T-cell (primary cell): ENCODE measurements around the gene PROX1. TPM values are rescaled to one million over a fixed set of nuclear protein-coding genes. Genes with fewer than 3 reads are reported as not detected.
A peak's percentile ranks its signal among the peaks of the same experiment; 100 is the strongest.

ENCODE experiments used
- ATAC-seq, 4 experiments: fragments of 200-7000 bp in 3 of 4; fragments of 150-1000 bp in 1 of 4; cut with Tn5 transposase; replicated peaks in 1 of 4; 1 replicate in 3 of 4; 2 replicates in 1 of 4; pipeline ENCODE4 v1.10.0; 2021; ENCODE audit warnings: moderate library complexity in 3 of 4, mild to moderate bottlenecking in 2 of 4, moderate number of reproducible peaks in 1 of 4
- CTCF ChIA-PET, 2 donors: fragments of 300-600 bp; sonication (Branson Sonifier 250); formaldehyde crosslinking; loops; one replicate each; lab custom pipeline; 2022; ENCODE audit warnings: antibody characterized with exemption in 2 of 2; lab: Charles Lee
- POLR2A ChIA-PET, 2 donors: fragments of 300-600 bp; sonication (Branson Sonifier 250); formaldehyde crosslinking; loops; one replicate each; lab custom pipeline; 2022; ENCODE audit warnings: antibody characterized with exemption in 2 of 2; lab: Charles Lee
- DNase-seq, 35 experiments: peaks; one replicate each; pipeline versions ENCODE4 v3.0.0 to v3.0.0-alpha.2; 2013 to 2023
- H3K27ac ChIP-seq: one replicate; pipeline ENCODE4 v1.5.1; 2013; ENCODE audit warnings: low read length
- H3K27me3 ChIP-seq, 2 experiments: replicated peaks in 1 of 2; 1 replicate in 1 of 2; 2 replicates in 1 of 2; pipeline versions ENCODE4 v1.6.1 to v1.7.0; 2013; ENCODE audit warnings: low read length in 1 of 2, mixed read lengths in 1 of 2; ENCODE audit not compliant: control insufficient read depth in 2 of 2, insufficient read depth in 2 of 2; ENCODE audit errors: extremely low read depth in 1 of 2
- H3K36me3 ChIP-seq, 2 donors: 1 replicate in 1 of 2; 2 replicates in 1 of 2; pipeline versions ENCODE4 v1.6.1 to v1.7.0; 2013; ENCODE audit warnings: low read length in 1 of 2; ENCODE audit not compliant: control insufficient read depth in 2 of 2, insufficient read depth in 1 of 2; ENCODE audit errors: extremely low read depth in 1 of 2
- H3K4me1 ChIP-seq, 2 experiments: 1 replicate in 1 of 2; 2 replicates in 1 of 2; pipeline versions ENCODE4 v1.6.1 to v1.7.0; 2013; ENCODE audit warnings: low read length in 2 of 2, mixed read lengths in 1 of 2; ENCODE audit not compliant: insufficient read depth in 2 of 2, control insufficient read depth in 1 of 2; ENCODE audit errors: extremely low read depth in 1 of 2
- H3K4me3 ChIP-seq, 2 donors: 1 replicate in 1 of 2; 2 replicates in 1 of 2; pipeline versions ENCODE4 v1.5.1 to v1.7.0; 2013; ENCODE audit warnings: mild to moderate bottlenecking in 2 of 2, low read length in 1 of 2, moderate library complexity in 1 of 2; ENCODE audit not compliant: control insufficient read depth in 1 of 2; ENCODE audit errors: extremely low read depth in 1 of 2
- H3K9me3 ChIP-seq: 2 replicates; pipeline ENCODE4 v1.7.0; 2013
- H3K27ac Mint-ChIP-seq, 2 donors: one replicate each; pipeline ENCODE4 v1.8.0; 2020 to 2021; ENCODE audit warnings: mild to moderate bottlenecking in 2 of 2, mixed read lengths in 2 of 2
- H3K27me3 Mint-ChIP-seq, 2 donors: one replicate each; pipeline ENCODE4 v1.8.0; 2021 to 2022; ENCODE audit warnings: mixed read lengths in 2 of 2
- H3K36me3 Mint-ChIP-seq: one replicate; pipeline ENCODE4 v1.8.0; 2021; ENCODE audit warnings: mixed read lengths
- H3K4me1 Mint-ChIP-seq, 3 donors: one replicate each; pipeline ENCODE4 v1.8.0; 2020 to 2022; ENCODE audit warnings: mixed read lengths in 3 of 3, mild to moderate bottlenecking in 1 of 3
- H3K4me3 Mint-ChIP-seq, 3 donors: one replicate each; pipeline ENCODE4 v1.8.0; 2020 to 2022; ENCODE audit warnings: mild to moderate bottlenecking in 3 of 3, mixed read lengths in 3 of 3, moderate library complexity in 3 of 3
- H3K9me3 Mint-ChIP-seq, 3 donors: one replicate each; pipeline ENCODE4 v1.8.0; 2020 to 2022; ENCODE audit warnings: mixed read lengths in 3 of 3
- WGBS: methylation state at CpG from one replicate; pipeline ENCODE4 v1.1.5; 2013; ENCODE audit warnings: missing lambda C conversion rate; ENCODE audit not compliant: insufficient coverage; 5-methylcytosine and 5-hydroxymethylcytosine counted together
- total RNA-seq, 35 experiments: library from RNA in 6 of 35; stranded (reverse) in 6 of 35; fragments of 120-200 nt in 1 of 35; gene quantifications; one replicate each; pipeline versions ENCODE4 v1.2.1 to v1.2.4 and lab custom pipeline; 2013 to 2026

PROX1 gene, protein sequence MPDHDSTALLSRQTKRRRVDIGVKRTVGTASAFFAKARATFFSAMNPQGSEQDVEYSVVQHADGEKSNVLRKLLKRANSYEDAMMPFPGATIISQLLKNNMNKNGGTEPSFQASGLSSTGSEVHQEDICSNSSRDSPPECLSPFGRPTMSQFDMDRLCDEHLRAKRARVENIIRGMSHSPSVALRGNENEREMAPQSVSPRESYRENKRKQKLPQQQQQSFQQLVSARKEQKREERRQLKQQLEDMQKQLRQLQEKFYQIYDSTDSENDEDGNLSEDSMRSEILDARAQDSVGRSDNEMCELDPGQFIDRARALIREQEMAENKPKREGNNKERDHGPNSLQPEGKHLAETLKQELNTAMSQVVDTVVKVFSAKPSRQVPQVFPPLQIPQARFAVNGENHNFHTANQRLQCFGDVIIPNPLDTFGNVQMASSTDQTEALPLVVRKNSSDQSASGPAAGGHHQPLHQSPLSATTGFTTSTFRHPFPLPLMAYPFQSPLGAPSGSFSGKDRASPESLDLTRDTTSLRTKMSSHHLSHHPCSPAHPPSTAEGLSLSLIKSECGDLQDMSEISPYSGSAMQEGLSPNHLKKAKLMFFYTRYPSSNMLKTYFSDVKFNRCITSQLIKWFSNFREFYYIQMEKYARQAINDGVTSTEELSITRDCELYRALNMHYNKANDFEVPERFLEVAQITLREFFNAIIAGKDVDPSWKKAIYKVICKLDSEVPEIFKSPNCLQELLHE
- total RNA-seq = under 1 TPM in 4 of 5 donors, not detected in 1; 0.22 to 0.75 (median 0.29) TPM
- 0.04 TPM for total RNA-seq (2013)
- 0 to 0.39 (median 0.06) reads per million in 29 experiments for total RNA-seq (lab: John Stamatoyannopoulos, UW)

DNA sequence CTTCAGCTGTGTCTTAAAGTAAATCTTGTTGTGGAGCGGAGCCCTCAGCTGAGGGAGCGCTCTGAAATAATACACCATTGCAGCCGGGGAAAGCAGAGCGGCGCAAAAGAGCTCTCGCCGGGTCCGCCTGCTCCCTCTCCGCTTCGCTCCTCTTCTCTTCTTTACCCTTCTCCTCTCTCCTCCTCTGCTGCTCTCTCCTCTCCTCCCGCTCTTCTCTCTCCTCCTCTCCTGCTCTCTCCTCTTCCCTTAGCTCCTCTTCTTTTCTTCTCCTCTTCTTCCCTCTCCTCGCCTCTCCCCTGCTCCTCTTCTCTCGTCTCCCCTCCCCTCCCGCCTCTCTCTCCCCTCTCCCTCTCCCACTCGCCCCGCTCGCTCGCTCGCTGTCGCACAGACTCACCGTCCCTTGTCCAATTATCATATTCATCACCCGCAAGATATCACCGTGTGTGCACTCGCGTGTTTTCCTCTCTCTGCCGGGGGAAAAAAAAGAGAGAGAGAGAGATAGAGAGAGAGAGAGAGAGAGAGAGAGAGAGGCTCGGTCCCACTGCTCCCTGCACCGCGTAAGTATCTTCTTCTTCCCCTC is at the start of gene PROX1:
PROX1 (plus strand) TSS at position 47 of the 580 bp plus-strand sequence. CDS start 8,563 bp downstream, outside the sequence.
- H3K4me3 ChIP-seq = peak within 1 kb of the TSS; percentile 31 to 55
- CTCF ChIA-PET = interaction anchor here in 1 of 2 donors (0.7 kb wide), 2 partner anchors 258 to 318 kb away, joined by 3 to 5 read pairs; no protein-coding TSS in a partner anchor
- POLR2A ChIA-PET = interaction anchor here in 1 of 2 donors (0.5 kb wide), 1 partner anchor 50 kb away, joined by 4 read pairs; no protein-coding TSS in a partner anchor
- no peaks in the 10 kb centered on the region for H3K36me3 Mint-ChIP-seq
- peaks cover 6 to 57% of the 10 kb centered on the region in 2 experiments for H3K4me1 ChIP-seq
- H3K9me3 ChIP-seq = no peaks in the 10 kb centered on the region
- no peak within 1 kb of the TSS for H3K27ac ChIP-seq
- ATAC-seq (peak; percentile 66 to 89 (median 72)), DNase-seq (peak in 28 of 35 experiments; percentile 4 to 63 (median 39))
- peaks cover 27 to 69% of the 10 kb centered on the region in 2 experiments for H3K27me3 ChIP-seq
- peaks cover 0 to 6% (median 0%) of the 10 kb centered on the region in 3 donors for H3K9me3 Mint-ChIP-seq
- peaks cover 85 to 94% of the 10 kb centered on the region in 2 donors for H3K27me3 Mint-ChIP-seq
- peak within 1 kb of the TSS in 1 of 2 donors; percentile 70 for H3K27ac Mint-ChIP-seq
- peak within 1 kb of the TSS; percentile 83 to 91 (median 86) for H3K4me3 Mint-ChIP-seq
- H3K4me1 Mint-ChIP-seq = peaks cover 47 to 55% (median 47%) of the 10 kb centered on the region in 3 donors
- 3% methylated on average over 12 of the region's 29 CpGs for WGBS
- H3K36me3 ChIP-seq = no peaks in the 10 kb centered on the region

DNA sequence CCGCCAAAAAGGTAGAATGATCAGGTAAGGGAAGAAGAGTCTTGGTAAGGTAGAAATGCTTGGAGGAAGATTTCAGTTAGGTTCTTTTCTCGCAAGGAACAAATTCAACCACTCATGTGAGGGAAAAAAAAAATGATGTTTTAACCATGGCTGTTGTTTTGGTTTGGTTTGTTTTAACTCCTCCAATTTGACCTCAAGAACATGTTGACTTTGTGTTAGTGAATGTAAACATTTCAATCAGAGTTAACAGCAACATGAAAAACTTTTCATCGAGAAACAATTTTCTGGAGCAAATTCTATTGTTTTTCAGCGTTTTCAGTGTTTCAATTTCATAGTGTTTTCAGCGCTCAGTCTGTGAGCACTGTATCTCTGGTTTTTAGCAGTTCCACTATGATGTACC is 49.0 kb upstream of the PROX1 start:
- Mint-ChIP-seq H3K27ac (no peak overlapping the region), H3K4me1 (peaks cover 0 to 5% (median 0%) of the 10 kb centered on the region in 3 donors), H3K9me3 (peaks cover 0 to 7% (median 4%) of the 10 kb centered on the region in 3 donors), H3K27me3 (peaks cover 0 to 11% of the 10 kb centered on the region in 2 donors), H3K36me3 (no peaks in the 10 kb centered on the region), H3K4me3 (no peak overlapping the region)
- Histone ChIP-seq H3K36me3 (no peaks in the 10 kb centered on the region), H3K27ac (no peak overlapping the region), H3K27me3 (no peaks in the 10 kb centered on the region), H3K4me1 (no peaks in the 10 kb centered on the region), H3K9me3 (no peaks in the 10 kb centered on the region), H3K4me3 (no peak overlapping the region)
- DNase-seq = no peak
- no peak for ATAC-seq
- CTCF ChIA-PET = interaction anchor here in 1 of 2 donors (0.5 kb wide), 1 partner anchor 110 kb away, joined by 7 read pairs; no protein-coding TSS in a partner anchor
- POLR2A ChIA-PET = no interaction called here
- WGBS = 100% methylated on average over 2 of the region's 5 CpGs

DNA sequence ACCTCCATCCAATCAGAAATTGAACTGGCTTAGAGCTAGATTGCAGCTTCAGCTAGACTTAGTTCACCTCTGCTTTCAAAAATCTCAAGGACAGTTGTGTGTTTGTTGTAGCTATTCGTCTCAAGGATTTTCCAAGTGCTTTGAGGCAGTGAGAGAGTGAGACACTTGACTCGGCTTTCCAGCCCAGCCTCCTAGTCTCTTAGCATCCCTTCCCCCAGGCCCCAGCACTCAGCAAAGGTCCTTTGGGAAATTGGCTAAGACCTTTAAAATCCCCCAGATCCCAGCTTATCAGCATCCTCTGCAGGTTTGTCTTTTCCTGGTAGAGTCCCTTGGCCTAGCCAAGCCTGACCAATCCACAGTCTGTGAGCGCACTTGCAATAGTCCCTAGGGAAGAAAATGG is 47.9 kb upstream of the PROX1 start:
- ChIA-PET POLR2A (no interaction called here), CTCF (no interaction called here)
- no peaks in the 10 kb centered on the region for H3K36me3 Mint-ChIP-seq
- H3K4me3 Mint-ChIP-seq = no peak overlapping the region
- Histone ChIP-seq H3K36me3 (no peaks in the 10 kb centered on the region), H3K27me3 (no peaks in the 10 kb centered on the region), H3K4me1 (no peaks in the 10 kb centered on the region), H3K27ac (no peak overlapping the region), H3K9me3 (no peaks in the 10 kb centered on the region), H3K4me3 (no peak overlapping the region)
- DNase-seq = no peak
- peaks cover 0 to 13% of the 10 kb centered on the region in 2 donors for H3K27me3 Mint-ChIP-seq
- H3K9me3 Mint-ChIP-seq = peaks cover 0 to 7% (median 4%) of the 10 kb centered on the region in 3 donors
- ATAC-seq = no peak
- no CpG with 5 or more reads among the region's 3 CpGs for WGBS
- H3K4me1 Mint-ChIP-seq = peaks cover 0 to 5% (median 0%) of the 10 kb centered on the region in 3 donors
- H3K27ac Mint-ChIP-seq = no peak overlapping the region

DNA sequence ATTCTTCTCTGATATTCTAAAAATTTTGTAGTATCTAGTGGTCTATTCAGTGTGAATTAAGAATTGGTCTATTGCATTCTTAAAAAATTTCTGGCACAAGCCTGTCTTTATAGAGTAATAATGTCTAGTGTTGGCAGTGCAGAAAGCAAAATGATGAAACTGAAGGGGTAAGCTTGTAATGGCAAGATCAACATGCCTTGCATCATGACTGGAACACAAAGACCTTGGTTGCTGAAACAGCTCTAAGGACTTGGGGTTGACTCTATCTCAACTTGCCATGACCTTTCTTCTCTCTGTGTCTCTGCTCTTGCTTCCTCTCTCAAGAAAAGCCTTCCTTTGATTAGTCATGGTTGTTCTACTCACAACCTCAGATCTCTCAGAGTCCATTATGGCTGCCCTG is 46.8 kb upstream of the PROX1 start:
- H3K27ac Mint-ChIP-seq = no peak overlapping the region
- no peaks in the 10 kb centered on the region for H3K9me3 ChIP-seq
- H3K27me3 Mint-ChIP-seq = peaks cover 0 to 20% of the 10 kb centered on the region in 2 donors
- no peak overlapping the region for H3K4me3 ChIP-seq
- POLR2A ChIA-PET = no interaction called here
- peaks cover 0 to 7% (median 4%) of the 10 kb centered on the region in 3 donors for H3K9me3 Mint-ChIP-seq
- H3K4me1 Mint-ChIP-seq = peaks cover 0 to 5% (median 0%) of the 10 kb centered on the region in 3 donors
- H3K36me3 ChIP-seq = no peaks in the 10 kb centered on the region
- no peak overlapping the region for H3K27ac ChIP-seq
- no peak overlapping the region for H3K4me3 Mint-ChIP-seq
- H3K36me3 Mint-ChIP-seq = no peaks in the 10 kb centered on the region
- DNase-seq = no peak
- CTCF ChIA-PET = no interaction called here
- no peaks in the 10 kb centered on the region for H3K27me3 ChIP-seq
- H3K4me1 ChIP-seq = no peaks in the 10 kb centered on the region
- ATAC-seq = no peak

DNA sequence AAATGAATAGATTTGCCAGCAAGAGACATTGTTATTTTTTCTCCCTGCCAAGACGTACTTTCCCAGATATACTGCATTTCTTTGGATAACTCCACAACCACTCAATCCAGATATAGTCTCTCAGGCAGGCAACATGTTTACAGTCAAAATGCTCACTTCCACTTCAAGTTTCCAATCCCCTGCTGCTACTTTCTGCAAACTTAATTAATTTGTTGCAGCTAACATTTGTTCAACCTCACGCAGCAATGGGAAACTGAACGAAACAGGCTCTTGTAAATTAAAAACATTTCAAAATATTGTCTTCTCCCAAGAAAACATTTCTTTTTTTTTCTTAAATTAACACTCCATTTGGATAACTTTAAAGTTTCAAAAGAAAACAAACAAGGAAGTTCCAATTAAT is 45.7 kb upstream of the PROX1 start:
- peaks cover 0 to 5% (median 0%) of the 10 kb centered on the region in 3 donors for H3K4me1 Mint-ChIP-seq
- ChIA-PET CTCF (no interaction called here), POLR2A (no interaction called here)
- ATAC-seq (no peak), DNase-seq (no peak)
- H3K27ac Mint-ChIP-seq = no peak overlapping the region
- H3K9me3 Mint-ChIP-seq = peaks cover 0 to under 1% (median 0%) of the 10 kb centered on the region in 3 donors
- H3K4me3 ChIP-seq = no peak overlapping the region
- H3K4me1 ChIP-seq = no peaks in the 10 kb centered on the region
- 87% methylated on average over 3 of the region's 3 CpGs for WGBS
- H3K27me3 Mint-ChIP-seq = peaks cover 0 to 20% of the 10 kb centered on the region in 2 donors
- no peak overlapping the region for H3K27ac ChIP-seq
- no peaks in the 10 kb centered on the region for H3K27me3 ChIP-seq
- H3K36me3 ChIP-seq = no peaks in the 10 kb centered on the region
- H3K36me3 Mint-ChIP-seq = no peaks in the 10 kb centered on the region
- no peaks in the 10 kb centered on the region for H3K9me3 ChIP-seq
- H3K4me3 Mint-ChIP-seq = no peak overlapping the region
